ENCODE results near the gene SMIM23.

SMIM23 gene

DNA sequence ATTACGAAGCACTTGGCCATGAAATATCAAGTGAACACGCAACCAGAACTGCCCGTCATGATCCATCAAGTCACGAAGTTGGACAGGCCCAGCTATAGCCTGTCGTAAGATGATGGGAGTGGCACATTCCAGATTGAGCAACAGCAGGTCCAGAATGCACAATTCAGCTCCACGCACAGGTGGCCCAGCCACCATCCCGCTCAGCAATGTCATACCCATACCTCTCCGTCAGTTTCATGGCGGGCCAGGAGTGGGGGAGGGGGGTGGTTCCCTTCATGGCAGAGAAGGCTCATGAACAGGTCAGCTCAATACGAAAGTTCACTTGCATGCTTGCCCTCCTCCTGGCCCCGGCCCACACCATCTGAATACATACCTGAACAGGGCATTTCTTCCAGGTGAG, 34.9 kb downstream of the SMIM23 start:
- DNase-seq, result no peak

DNA sequence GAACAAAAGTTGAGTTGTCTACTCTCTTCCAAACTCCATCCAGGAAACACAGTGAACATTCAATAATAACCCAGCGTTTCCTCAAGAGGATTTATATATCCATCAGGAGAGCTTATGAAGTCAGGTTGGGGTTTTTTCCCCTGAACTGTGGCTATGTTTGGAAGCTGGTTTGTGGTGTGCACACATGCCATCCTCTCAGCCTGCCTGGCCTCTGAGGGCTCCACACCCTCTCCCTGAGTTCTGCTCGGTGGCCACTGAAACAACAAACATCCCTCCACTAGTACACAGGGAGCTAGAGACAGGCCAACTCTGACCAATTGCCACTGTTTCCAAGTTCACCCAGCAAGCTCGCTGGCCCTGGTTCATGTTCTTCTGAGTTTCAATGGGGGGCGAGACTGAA, 35.7 kb downstream of the SMIM23 start:
- no peak for DNase-seq

DNA sequence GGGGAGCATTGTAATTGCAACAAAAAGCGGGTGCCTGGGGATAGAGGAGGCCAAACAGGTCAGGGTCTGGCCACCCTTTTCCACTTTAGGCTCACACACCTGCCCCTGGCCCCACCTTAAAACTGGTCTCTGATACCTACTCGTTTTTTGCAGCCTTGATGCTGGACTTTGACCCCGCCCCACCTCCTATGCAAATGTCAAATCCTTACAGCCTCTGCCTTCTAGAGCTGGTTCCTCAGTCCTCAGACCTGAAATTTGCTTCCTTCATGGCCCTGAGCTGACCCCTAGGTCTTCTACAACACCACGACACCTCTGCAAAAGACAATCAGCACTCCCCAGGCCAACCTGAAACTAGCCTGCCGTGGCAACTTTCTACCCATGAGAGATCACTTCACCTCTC, 37.7 kb downstream of the SMIM23 start:
- no peak for DNase-seq

DNA sequence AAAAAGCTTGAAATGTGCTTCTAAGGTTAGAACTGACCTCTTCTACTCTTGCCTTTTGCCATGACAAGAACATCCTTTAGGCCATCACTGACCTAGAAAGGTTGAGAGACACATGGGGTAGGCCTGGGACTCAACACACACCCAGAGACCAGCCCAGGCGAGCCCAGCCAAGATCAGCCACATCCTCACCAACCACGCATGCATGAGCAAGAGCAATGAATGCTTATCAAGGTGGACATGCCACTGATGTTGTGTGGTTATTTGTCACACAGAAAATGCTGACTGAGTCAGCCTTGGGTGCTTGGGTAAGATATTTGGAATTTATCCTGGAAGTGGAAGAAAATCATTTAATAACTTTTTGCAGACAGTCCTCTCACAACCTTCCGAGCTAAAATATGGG, 39.4 kb downstream of the SMIM23 start:
- no peak for DNase-seq

DNA sequence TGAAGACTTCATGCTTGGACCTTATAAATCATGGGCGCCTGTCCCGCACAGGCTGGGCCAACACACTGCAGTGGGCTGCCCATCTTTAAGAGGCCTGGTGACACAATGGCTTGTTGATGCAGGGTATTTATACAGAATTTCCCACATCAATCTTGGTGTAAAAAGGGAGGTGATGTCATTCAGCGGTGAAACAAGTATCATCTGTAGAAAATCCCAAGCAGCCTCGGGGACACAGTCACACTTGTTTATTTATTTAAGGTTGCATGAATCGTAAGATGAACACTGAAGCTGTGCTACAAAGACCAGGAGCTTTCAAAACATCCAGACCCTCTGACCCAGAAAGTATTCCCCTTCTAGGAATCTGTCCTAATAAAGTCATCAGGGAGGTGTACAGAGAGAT, 40.5 kb downstream of the SMIM23 start:
- DNase-seq, result peak in 1 of 3 donors; percentile 4

DNA sequence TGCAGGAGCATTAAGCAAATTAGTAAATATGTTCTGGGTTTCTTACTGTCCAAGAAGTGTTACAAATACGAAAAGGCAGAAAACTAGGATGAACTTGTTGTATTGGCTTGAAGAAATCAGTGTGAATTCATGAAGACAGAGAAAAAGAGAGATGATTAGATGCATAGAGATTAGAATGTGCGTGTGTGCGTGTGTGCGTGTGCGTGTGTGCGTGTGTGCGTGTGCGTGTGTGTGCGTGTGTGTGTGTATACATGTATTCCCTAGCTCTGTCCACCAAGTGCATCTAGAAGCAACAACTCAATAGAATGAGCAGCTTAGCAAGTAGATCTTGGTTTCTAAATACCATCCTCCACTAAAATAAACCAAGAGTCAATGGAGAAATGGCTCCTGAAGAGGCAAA, 41.5 kb downstream of the SMIM23 start:
- DNase-seq, result no peak

DNA sequence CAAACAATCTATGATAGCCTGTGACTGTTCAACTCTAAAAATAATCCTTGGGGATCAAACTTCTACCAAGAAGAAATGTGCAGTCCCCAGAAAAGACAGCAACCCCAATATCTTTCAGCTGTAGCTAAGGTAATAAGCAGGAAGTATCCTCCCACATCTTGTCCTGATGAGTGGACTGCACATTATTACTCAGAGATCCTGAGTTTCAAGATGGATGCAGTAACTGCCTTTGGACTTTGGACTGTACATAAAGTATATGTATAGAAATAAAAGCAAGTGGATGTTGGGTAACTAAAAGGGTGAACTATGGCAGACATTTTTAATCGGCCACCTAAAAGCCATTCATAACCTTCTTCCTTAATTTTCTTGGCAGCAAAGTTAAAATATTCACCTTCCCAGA, 45.1 kb downstream of the SMIM23 start:
- DNase-seq, result no peak

DNA sequence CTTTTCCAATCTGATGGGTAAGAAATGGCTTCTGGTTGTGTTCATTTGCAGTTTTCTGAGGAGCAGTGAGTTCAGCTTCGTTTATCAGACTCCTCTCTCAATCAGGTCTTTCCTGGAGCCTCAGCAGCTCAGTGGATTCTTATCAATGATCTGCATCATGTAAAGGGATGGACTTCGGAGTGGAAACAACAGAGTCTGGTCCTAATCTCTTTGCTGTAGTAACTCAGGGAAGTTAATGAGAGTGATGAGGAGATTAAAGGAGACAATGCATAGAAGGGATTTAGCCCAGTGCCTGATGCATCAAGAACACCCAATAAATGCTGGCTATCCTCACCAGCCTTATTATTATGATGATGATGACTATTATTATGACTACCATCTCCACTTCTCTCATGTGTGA, 47.2 kb downstream of the SMIM23 start:
- no peak for DNase-seq

DNA sequence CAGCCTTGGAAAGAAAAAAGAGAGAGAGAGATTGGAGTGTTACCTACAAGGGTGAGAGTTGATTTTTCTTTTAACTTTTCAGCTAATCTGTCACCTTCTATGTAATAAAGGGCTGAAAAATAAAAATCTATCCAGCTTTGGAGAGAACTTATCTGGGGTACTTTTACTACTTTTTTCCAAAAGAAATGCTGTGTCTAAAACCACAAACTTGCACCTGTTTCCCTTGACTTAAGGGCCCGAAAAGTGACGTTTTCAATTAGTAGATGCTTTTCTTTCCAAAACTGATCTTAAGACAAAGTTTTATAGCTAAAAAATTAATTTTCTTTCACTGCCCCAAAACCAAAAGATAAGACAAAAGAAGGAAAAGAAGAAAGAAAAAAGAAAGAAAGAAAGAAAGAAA, 48.8 kb downstream of the SMIM23 start:
- DNase-seq, result no peak

DNA sequence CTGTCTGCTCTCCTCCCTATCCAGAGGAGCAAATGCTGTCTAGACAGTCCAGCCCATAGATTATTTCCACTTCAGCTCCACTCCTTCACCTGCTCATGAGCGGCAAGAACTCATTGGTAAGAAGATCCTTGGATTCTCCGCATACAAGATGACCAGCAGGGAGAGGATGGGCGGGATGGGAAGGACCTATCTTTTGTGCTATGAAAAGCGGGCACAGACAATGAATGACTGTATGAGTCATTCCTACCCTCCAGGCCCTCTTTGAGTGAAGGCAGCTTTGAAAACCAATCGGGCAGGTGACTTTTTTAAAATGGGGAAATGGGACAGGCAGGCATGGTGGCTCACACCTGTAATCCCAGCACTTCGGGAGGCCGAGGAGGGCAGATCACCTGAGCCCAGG, 49.4 kb downstream of the SMIM23 start:
- no peak for DNase-seq

DNA sequence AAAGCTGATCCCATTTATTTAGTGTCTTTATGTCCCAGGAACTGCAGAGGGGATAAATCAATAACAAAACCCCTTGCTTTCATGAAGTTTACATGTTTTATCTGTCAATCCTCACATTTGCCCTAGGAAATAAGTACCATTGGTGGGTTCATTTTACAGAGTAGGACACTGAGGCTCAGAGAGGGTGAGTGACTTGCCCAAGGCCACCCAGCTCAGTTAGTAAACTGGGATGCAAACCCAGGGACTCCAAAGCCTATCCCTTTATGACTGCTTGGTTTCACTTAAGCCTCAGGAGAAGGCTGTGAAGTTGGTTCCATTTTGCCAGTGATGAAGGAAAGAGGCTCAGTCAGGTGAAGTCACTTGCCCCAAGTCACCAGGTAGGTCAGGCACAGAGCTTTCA, 51.9 kb downstream of the SMIM23 start:
- no peak for DNase-seq

DNA sequence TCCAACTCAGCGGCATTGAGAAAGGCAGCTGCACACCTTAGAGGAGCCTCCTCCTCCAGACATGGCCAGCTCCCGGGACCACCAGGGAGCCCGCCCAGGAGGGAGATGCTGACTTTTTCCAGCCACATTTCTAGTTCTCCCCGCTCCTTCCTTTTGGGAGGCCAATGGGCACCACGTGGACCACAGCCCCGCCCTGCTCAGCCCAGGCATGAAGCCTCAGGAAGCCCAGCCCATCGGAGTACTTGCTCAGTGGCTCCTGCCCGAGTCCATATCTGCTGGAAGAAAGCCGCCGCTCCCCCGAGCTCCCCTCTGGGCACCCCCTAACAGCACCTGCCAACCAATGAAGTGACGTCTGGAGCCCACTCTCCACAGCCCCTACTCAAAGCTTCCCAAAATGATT, 52.4 kb downstream of the SMIM23 start:
- DNase-seq, result no peak

DNA sequence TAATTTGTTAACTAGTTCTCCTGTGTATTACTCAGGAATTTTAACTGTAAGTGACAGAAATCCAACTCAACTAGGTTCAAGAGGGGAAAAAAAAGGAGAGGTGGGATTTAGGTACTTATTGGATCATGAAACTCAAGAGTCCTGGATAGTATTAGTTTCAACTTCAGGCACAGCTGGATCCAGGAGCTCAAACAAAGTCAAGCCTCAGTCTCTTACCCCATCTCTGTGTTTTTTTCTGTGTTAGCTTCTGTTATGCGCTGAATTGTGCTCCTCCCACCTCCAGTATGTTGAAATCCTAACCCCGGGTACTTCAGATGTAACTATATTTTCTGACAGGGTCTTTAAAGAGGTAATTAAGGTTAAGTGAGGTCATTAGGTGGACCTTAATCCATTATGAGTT, 53.5 kb downstream of the SMIM23 start:
- DNase-seq, result no peak

DNA sequence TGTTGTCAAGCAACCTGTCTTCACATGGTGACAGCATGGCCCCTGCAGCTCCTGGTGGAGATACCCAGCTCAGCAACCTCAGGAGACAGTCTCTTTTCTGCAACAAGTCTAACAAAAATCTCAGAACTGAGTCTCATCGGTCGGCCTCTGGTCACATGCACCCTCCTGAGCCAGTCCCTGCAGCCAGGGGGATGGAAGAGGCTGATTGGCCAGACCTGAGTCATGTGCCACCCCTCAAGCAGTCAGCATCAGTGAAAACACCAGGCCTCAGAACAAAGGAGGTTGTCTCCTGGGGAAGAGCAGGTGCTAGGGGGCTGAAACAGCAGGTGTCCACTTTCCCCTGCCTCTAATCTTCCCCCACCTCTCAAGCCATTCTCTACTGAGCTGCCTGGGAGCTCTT, 54.4 kb downstream of the SMIM23 start:
- DNase-seq, result peak in 1 of 3 donors; percentile 19

Measured in suppressor macrophage treated with lipopolysaccharide for 1 hour (primary cell).